ENCODE measurements around the gene VAPB. TPM values are rescaled to one million over a fixed set of nuclear protein-coding genes. Genes with fewer than 3 reads are reported as not detected.

The VAPB gene, protein sequence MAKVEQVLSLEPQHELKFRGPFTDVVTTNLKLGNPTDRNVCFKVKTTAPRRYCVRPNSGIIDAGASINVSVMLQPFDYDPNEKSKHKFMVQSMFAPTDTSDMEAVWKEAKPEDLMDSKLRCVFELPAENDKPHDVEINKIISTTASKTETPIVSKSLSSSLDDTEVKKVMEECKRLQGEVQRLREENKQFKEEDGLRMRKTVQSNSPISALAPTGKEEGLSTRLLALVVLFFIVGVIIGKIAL
- 31.0 TPM for total RNA-seq
- 28.7 TPM for polyA plus RNA-seq

DNA sequence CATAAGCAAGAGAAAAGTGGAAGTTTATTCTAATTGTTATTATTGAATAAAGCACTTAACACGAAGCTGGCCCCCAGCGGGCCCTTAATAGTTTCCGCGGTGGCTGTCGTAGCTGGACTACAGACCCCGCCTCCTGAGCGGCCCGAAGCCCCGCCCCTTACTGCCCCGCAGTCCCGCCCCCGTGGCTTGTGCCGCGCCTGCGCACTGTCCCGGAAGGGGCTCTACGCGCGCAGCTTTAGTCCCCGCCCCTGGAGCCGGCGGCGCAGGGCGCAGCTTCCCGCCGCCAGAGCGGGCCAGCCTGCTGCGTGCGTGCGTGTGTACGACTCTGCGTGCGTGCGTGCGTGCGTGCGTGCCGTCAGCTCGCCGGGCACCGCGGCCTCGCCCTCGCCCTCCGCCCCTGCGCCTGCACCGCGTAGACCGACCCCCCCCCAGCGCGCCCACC is at the start of gene VAPB:
Gene VAPB, plus strand, starts transcription at position 348 of the 442 bp plus-strand sequence. CDS start 231 bp downstream, outside the sequence.
- Histone ChIP-seq H3K36me3 (ENCODE audit: insufficient read depth) (no peaks in the 10 kb centered on the region), H3K4me1 (ENCODE audit: insufficient read depth) (peaks cover 3% of the 10 kb centered on the region), H3K4me3 (ENCODE audit: low read depth, low read length) (peak within 1 kb of the TSS; percentile 70), H3K27ac (ENCODE audit: low read depth) (peak within 1 kb of the TSS; percentile 63)
- 1% methylated on average over 51 of the region's 51 CpGs for WGBS
- DNase-seq (ENCODE audit: extremely low spot score): peak; percentile 81

DNA sequence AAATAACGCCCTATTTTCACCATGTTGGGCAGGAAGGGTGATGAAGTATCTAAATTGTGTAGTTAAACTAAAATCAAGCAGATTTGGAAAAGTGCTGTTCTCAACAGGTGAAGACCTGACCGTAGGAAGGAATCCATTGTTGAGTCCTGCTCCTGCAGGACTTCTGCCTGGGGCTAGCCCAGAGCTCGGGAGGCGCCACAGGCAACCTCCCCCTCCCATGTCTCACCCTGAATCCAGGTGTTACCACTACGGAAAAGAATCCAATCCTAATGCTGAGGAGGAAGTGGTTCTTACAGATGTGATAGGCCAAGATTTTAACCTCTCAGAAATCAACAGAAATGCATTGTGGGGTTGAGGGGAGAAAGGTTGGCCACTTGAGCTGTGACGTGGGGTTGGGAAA is 49.3 kb upstream of the VAPB start:
- Histone ChIP-seq H3K4me3 (ENCODE audit: low read depth, low read length) (no peak overlapping the region), H3K27ac (ENCODE audit: low read depth) (no peak overlapping the region), H3K4me1 (ENCODE audit: insufficient read depth) (no peaks in the 10 kb centered on the region), H3K36me3 (ENCODE audit: insufficient read depth) (no peaks in the 10 kb centered on the region)
- WGBS: 98% methylated on average over 6 of the region's 6 CpGs
- DNase-seq (ENCODE audit: extremely low spot score): no peak

DNA sequence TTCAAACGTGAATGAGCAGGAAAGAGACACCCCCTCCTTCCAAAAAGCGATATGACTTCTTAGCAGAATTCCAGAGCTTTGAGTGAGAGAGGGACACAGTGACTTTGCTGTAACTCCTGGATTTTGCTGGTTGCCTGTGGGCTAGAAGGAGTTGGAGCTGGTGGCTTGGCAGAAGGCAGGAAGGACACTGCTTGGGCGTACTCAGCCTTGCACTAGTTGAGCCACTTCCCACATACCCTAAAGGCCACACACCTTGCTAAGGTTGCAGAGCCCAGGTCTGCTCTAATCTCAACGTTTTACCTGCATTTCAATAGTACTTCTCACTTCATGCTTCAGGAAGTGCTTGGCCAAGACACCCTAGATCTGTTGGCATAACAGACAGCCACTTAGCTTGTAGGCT is 48.9 kb upstream of the VAPB start:
- WGBS: 91% methylated on average over 4 of the region's 4 CpGs
- no peaks in the 10 kb centered on the region for H3K36me3 ChIP-seq (ENCODE audit: insufficient read depth)

DNA sequence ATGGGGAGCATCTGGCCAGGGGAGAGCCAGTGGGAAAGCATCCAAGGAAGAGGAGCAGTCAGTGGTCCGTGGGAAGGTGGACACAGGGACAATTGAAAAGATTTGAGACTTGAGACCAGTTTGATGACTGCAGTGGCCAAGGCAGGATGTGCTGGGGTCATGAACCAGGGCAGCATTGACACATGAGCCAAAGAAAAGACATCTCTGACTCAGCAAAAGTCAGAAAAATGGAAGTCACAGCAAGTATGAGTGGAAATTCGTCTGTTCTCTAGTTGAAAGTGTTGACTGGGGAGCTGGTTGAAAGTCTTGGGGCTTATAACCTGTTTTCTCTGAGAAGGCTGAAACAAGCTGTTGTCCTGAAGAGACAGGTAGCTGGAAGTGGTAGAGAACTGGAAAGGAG is 48.2 kb upstream of the VAPB start:
- Histone ChIP-seq H3K36me3 (ENCODE audit: insufficient read depth) (no peaks in the 10 kb centered on the region), H3K4me1 (ENCODE audit: insufficient read depth) (no peaks in the 10 kb centered on the region), H3K27ac (ENCODE audit: low read depth) (no peak overlapping the region), H3K4me3 (ENCODE audit: low read depth, low read length) (no peak overlapping the region)
- 87% methylated on average over 2 of the region's 2 CpGs for WGBS
- DNase-seq (ENCODE audit: extremely low spot score): no peak

More for the DNA sequence above, 48.9 kb upstream of the VAPB start:
- no peaks in the 10 kb centered on the region for H3K4me1 ChIP-seq (ENCODE audit: insufficient read depth)
- H3K4me3 ChIP-seq (ENCODE audit: low read depth, low read length): no peak overlapping the region
- DNase-seq (ENCODE audit: extremely low spot score): no peak
- H3K27ac ChIP-seq (ENCODE audit: low read depth): no peak overlapping the region

DNA sequence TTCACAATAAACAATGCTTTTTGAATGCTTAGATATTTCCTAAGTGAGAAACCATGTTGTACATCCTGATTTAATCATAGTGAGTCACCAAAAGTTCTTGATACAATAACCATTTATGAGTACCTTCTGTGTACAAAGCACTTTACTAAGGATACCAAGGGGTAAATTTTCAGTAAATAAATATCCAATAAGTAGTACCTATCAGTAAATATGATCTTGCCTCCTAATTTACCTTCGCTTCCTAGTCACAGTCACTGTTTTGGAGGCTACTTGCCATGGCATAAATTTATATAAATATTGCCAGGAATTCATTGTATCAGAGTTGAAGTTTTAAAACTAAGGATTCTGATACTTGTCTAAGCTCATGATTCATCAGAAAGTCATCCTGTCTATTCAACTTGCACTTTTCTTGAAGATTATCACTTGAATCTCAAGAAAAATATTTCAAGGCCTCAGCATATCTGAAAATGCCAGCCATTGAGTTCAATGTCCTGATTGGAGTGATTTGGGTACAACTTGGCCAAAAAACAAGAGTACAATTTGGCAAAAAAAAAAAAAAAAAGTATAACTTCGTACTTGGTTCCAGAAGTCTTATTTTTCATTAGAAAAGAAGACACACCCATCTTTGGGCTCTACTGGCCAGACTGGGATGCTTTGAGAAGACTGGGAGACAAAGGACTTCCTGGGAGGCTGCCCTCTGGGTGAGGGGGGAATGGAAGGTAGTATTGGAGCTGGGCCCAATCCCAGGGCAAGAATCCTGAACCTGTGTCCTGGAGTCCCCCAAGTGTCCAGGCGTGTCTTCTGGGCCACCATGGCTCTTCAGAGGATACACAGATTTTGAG is 46.7 kb upstream of the VAPB start:
- WGBS: 93% methylated on average over 3 of the region's 3 CpGs
- no peaks in the 10 kb centered on the region for H3K36me3 ChIP-seq (ENCODE audit: insufficient read depth)
- H3K4me3 ChIP-seq (ENCODE audit: low read depth, low read length): no peak overlapping the region
- DNase-seq (ENCODE audit: extremely low spot score): no peak
- H3K4me1 ChIP-seq (ENCODE audit: insufficient read depth): no peaks in the 10 kb centered on the region
- H3K27ac ChIP-seq (ENCODE audit: low read depth): no peak overlapping the region

DNA sequence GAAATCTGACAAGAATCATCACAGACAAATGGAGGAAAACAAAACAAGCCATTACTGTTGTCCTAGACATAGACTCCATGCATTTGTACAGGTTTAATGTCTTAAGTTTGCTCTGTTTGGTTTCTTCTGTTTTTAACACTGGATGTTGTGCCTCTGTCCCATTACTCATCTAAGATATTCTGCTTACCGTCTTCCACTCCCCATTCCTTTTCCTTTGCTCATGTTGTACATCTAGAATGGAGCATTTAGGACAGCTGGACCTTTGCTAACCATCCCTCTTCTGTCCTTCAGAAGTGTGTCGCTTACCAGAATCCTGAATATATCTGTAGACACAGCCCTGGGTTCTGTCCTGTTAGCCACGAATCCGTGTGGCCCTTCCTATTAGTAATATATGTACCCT is 44.3 kb upstream of the VAPB start:
- no peak overlapping the region for H3K4me3 ChIP-seq (ENCODE audit: low read depth, low read length)
- 83% methylated on average over 4 of the region's 4 CpGs for WGBS

DNA sequence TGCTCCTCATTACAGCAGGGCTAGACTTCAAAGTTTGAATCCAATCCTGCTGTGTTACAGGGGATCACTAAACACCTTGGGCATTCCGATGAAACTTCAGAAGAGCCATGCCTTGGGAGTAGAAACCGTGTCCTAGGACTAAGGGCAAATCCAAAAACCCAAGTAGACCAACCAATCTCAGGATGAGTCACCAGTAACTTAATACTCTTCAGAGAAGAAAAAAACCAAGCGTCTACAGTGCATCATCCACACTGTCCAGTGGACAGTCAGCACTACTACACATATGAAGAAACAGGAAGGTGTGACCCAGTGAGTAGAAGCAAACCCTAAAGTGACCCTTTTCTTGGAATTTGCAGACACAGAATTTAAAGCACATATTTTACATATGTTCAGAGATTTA is 39.5 kb upstream of the VAPB start:
- no peak overlapping the region for H3K27ac ChIP-seq (ENCODE audit: low read depth)
- H3K36me3 ChIP-seq (ENCODE audit: insufficient read depth): peaks cover 5% of the 10 kb centered on the region
- H3K4me3 ChIP-seq (ENCODE audit: low read depth, low read length): no peak overlapping the region
- H3K4me1 ChIP-seq (ENCODE audit: insufficient read depth): no peaks in the 10 kb centered on the region
- no peak for DNase-seq (ENCODE audit: extremely low spot score)
- WGBS: 87% methylated on average over 3 of the region's 3 CpGs

More for the DNA sequence above, 44.3 kb upstream of the VAPB start:
- DNase-seq (ENCODE audit: extremely low spot score): no peak
- Histone ChIP-seq H3K27ac (ENCODE audit: low read depth) (no peak overlapping the region), H3K4me1 (ENCODE audit: insufficient read depth) (no peaks in the 10 kb centered on the region), H3K36me3 (ENCODE audit: insufficient read depth) (no peaks in the 10 kb centered on the region)

DNA sequence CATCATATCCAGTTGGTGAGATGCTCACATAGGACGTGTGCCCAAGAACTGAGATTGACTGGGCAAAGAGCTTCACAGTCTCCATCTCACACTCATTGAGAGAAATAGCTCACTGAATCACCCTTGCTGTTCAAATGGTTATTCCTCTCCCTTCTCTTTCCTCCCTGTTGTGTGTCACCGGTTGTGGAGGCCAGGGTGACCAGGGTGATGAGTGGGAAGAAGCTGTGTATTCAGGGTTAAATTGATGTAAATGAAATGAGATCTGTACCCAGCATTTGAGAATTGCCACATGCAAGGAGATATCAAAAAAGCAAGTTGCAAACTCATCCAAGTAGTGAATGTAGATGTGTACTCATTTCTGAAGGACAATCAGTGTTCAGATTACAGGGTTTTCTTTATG is 36.6 kb upstream of the VAPB start:
- WGBS: 89% methylated on average over 2 of the region's 2 CpGs
- no peak overlapping the region for H3K27ac ChIP-seq (ENCODE audit: low read depth)
- no peaks in the 10 kb centered on the region for H3K4me1 ChIP-seq (ENCODE audit: insufficient read depth)
- peaks cover 8% of the 10 kb centered on the region for H3K36me3 ChIP-seq (ENCODE audit: insufficient read depth)
- no peak overlapping the region for H3K4me3 ChIP-seq (ENCODE audit: low read depth, low read length)
- no peak for DNase-seq (ENCODE audit: extremely low spot score)

DNA sequence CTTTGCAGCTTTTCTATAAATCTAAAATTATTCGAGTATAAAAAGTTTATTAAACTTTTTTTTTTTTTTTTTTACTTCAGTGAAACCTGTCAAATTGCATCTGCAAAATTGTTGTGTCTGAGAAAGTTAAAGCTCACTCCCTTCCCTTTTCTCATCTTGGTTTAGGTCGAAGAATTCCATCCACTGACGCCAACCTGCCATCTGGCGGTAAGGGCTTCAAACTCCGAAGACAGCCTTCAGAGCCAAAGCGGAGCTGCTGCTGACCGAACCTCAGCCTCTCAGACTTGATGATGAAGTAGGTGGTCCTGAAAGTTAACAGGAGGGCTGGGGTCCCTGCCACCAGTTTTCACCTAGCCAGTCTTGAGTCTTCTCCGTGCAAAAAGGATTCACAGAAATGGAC is 29.6 kb upstream of the VAPB start:
- H3K27ac ChIP-seq (ENCODE audit: low read depth): no peak overlapping the region
- no peaks in the 10 kb centered on the region for H3K4me1 ChIP-seq (ENCODE audit: insufficient read depth)
- DNase-seq (ENCODE audit: extremely low spot score): no peak
- peaks cover 6% of the 10 kb centered on the region for H3K36me3 ChIP-seq (ENCODE audit: insufficient read depth)
- H3K4me3 ChIP-seq (ENCODE audit: low read depth, low read length): no peak overlapping the region
- WGBS: 79% methylated on average over 8 of the region's 8 CpGs

DNA sequence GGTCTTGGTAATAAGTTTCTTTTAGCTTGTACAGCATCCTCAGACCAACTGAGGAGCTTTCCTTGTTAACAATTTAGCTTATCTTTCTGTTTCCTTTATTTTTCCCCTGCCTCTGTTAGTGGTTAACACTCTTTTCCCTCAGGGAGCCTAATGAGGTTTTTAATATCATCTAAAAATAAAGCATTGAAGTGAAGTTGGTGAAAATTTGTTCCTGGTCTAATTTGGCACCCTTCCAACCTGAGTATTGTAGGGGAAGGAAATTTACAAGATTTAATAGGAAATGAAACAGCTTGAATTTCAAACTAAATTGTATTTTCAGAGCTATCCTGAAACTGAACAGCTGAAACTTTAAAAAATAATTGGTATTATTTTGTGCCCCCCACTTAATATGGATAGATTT is 28.1 kb upstream of the VAPB start:
- Histone ChIP-seq H3K36me3 (ENCODE audit: insufficient read depth) (peaks cover 2% of the 10 kb centered on the region), H3K27ac (ENCODE audit: low read depth) (no peak overlapping the region), H3K4me1 (ENCODE audit: insufficient read depth) (no peaks in the 10 kb centered on the region), H3K4me3 (ENCODE audit: low read depth, low read length) (no peak overlapping the region)
- no peak for DNase-seq (ENCODE audit: extremely low spot score)

DNA sequence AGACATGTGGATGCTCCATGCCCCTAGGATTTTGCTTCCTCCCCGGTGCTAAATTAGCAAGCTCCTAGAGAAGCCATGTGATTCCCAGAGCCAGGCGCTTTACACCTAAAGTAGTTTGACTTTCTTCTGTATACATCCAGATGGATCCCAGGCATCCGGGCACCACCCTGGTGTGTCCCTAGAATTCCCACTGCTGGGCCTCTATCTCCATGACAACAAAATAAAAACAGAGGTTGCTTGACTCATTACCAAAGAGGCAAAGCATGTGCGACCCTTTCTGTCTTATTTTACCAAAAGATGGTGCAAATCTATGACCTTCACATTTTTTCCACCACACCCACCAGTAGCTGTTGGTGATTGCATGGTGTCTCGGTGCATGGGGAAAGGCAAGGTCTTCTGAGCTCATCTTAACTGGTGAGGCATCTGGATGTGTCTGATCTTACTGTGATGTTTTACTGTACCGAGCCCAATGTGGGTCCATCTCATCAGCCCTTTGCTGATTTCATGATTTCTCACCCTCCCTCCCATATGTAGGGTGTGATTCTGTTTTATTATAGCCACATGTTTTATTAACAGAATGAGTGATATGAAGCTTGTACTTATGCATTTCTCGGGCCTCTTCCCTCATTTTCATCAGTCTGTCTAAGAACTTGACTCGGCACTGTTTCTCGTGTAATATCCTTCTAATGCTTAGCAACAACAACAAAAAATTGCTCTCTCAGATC is 27.4 kb upstream of the VAPB start:
- DNase-seq (ENCODE audit: extremely low spot score): no peak
- no peak overlapping the region for H3K27ac ChIP-seq (ENCODE audit: low read depth)
- peaks cover 2% of the 10 kb centered on the region for H3K36me3 ChIP-seq (ENCODE audit: insufficient read depth)
- H3K4me3 ChIP-seq (ENCODE audit: low read depth, low read length): no peak overlapping the region
- 56% methylated on average over 9 of the region's 9 CpGs for WGBS
- no peaks in the 10 kb centered on the region for H3K4me1 ChIP-seq (ENCODE audit: insufficient read depth)

DNA sequence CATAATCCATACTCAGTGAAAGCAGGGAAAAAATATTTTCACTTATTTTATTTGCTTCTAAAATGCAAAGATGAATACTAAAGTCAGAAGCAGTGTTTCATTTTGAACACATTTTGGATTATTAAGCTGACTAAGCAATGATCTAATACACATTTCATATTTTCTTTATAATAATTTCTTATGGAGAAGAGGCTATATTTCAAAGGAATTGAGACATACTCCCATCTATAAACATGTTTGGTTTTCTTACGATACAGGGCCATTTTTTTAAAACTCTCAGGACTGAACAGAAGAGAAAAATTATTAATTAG is 26.9 kb upstream of the VAPB start:
- Histone ChIP-seq H3K4me1 (ENCODE audit: insufficient read depth) (no peaks in the 10 kb centered on the region), H3K4me3 (ENCODE audit: low read depth, low read length) (no peak overlapping the region), H3K27ac (ENCODE audit: low read depth) (no peak overlapping the region), H3K36me3 (ENCODE audit: insufficient read depth) (peaks cover 2% of the 10 kb centered on the region)
- WGBS: 92% methylated on average over 1 of the region's 1 CpG
- no peak for DNase-seq (ENCODE audit: extremely low spot score)

DNA sequence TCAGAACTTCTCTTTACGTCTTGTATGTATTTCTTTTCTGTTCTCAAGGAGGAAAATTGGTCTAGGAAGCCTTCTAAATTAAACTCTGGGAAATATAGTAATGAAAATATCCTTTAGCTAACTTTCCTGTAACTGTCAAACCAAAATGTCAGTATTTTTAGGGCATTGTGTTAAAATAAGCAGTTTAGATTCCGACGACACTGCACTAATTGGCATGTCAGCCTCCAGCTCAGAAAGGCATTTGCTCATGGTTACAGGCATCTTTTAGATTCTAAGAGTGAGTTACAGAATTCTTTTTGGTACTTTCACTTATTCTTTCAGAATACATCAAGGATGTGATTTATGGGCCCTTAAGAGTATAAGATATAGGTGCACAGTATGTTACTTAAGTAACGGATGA is 26.1 kb upstream of the VAPB start:
- peaks cover under 1% of the 10 kb centered on the region for H3K36me3 ChIP-seq (ENCODE audit: insufficient read depth)
- DNase-seq (ENCODE audit: extremely low spot score): no peak
- H3K27ac ChIP-seq (ENCODE audit: low read depth): no peak overlapping the region
- no peaks in the 10 kb centered on the region for H3K4me1 ChIP-seq (ENCODE audit: insufficient read depth)
- 93% methylated on average over 4 of the region's 4 CpGs for WGBS
- no peak overlapping the region for H3K4me3 ChIP-seq (ENCODE audit: low read depth, low read length)

DNA sequence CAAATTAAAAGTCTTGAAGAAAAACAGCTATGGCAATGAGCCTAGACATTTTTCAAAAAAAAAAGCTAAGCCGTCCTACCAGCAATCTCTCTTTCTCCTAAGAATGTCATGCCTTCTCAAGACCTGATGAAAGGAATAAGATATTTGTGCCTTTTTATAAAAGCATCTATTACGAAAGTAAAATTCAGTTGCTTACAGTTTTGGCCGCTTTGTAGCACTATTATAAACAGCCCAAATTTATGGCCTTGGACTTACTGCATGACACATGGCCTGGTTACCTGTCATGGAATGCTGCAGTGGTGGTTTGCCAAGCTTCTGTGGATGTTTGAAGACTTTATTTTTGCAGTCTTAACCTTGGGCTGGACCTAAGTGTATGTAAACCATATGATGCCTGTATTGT is 22.2 kb upstream of the VAPB start:
- no peak overlapping the region for H3K4me3 ChIP-seq (ENCODE audit: low read depth, low read length)
- no peaks in the 10 kb centered on the region for H3K36me3 ChIP-seq (ENCODE audit: insufficient read depth)
- H3K4me1 ChIP-seq (ENCODE audit: insufficient read depth): no peaks in the 10 kb centered on the region
- no peak for DNase-seq (ENCODE audit: extremely low spot score)
- WGBS: 31% methylated on average over 3 of the region's 3 CpGs
- H3K27ac ChIP-seq (ENCODE audit: low read depth): no peak overlapping the region

Data from urinary bladder (tissue), 4 donors.